HCT116 (cell line): ENCODE data around the gene PHYHIPL. TPM values are rescaled to one million over a fixed set of nuclear protein-coding genes. Genes with fewer than 3 reads are reported as not detected.

Source experiments
- ATAC-seq: fragments of 200-7000 bp; cut with Tn5 transposase; 2 replicates; pipeline ENCODE4 v1.9.1; 2020; ENCODE audit warnings: mild to moderate bottlenecking, moderate library complexity
- BruUV-seq: library from RNA; stranded (reverse); fragments of 400-500 nt; replicated peaks from 2 replicates; lab custom pipeline; 2021; lab: Mats Ljungman, UMichigan
- CTCF ChIA-PET: fragments of 300-600 bp; sonication (Branson Sonifier 250); formaldehyde crosslinking; loops from one replicate; lab custom pipeline; 2021; ENCODE audit warnings: antibody characterized with exemption; lab: Charles Lee
- POLR2A ChIA-PET: fragments of 300-600, 350-600 bp; sonication (Branson Sonifier 250); formaldehyde crosslinking; loops from one replicate; lab custom pipeline; 2021; ENCODE audit warnings: antibody characterized with exemption; lab: Charles Lee
- RAD21 ChIA-PET, 2 experiments: fragments of 300-600 bp; sonication (Branson Sonifier 250); formaldehyde crosslinking; loops; one replicate each; lab custom pipeline; 2023; ENCODE audit warnings: low total read pairs in 2 of 2; ENCODE audit not compliant: uncharacterized antibody in 2 of 2, unreplicated experiment in 2 of 2, low non-redundant PET in 1 of 2; lab: Charles Lee
- DNase-seq: peaks from one replicate; pipeline ENCODE4 v3.0.0-alpha.2; 2010; ENCODE audit warnings: low read depth, low spot score
- H2AFZ ChIP-seq: fragments of 200-600 bp; shearing (Covaris generic), sonication (generic); 2 replicates; pipeline ENCODE4 v1.6.1; 2017; ENCODE audit warnings: low read depth, mixed run types, mixed read lengths, antibody characterized with exemption, low read length; ENCODE audit not compliant: poor library complexity, severe bottlenecking
- H3K27ac ChIP-seq: 2 replicates; pipeline ENCODE4 v1.5.1; 2012; ENCODE audit warnings: low read depth, low read length
- H3K27me3 ChIP-seq: fragments of 200-600 bp; sonication (generic); 2 replicates; pipeline ENCODE4 v1.6.1; 2016; ENCODE audit warnings: mixed run types, low read length, mixed read lengths; ENCODE audit not compliant: insufficient read depth
- H3K36me3 ChIP-seq, 2 experiments: fragments of 200-500 bp in 1 of 2; fragments of 200-600 bp in 1 of 2; sonication (Bioruptor generic) in 1 of 2; sonication (generic) in 1 of 2; 2 replicates each; pipeline versions ENCODE4 v1.5.1 to v1.6.1; 2014 to 2016; ENCODE audit warnings: low read length in 2 of 2, inconsistent platforms in 1 of 2, mixed read lengths in 1 of 2, mixed run types in 1 of 2; ENCODE audit not compliant: insufficient read depth in 2 of 2, control insufficient read depth in 1 of 2
- H3K4me1 ChIP-seq, 2 experiments: fragments of 200-600 bp in 1 of 2; sonication (generic) in 1 of 2; 2 replicates each; pipeline versions ENCODE4 v1.5.1 to v1.6.1; 2012 to 2017; ENCODE audit warnings: low read length in 2 of 2, inconsistent platforms in 1 of 2, mild to moderate bottlenecking in 1 of 2, mixed read lengths in 1 of 2, mixed run types in 1 of 2, moderate library complexity in 1 of 2; ENCODE audit not compliant: insufficient read depth in 2 of 2, control insufficient read depth in 1 of 2
- H3K4me2 ChIP-seq: fragments of 200-600 bp; sonication (generic); 2 replicates; pipeline ENCODE4 v1.6.1; 2017; ENCODE audit warnings: mixed run types, low read length, mixed read lengths
- H3K4me3 ChIP-seq, 2 experiments: fragments of 200-600 bp in 1 of 2; sonication (generic) in 1 of 2; replicated peaks in 1 of 2; 2 replicates each; pipeline ENCODE4 v1.5.1; 2011 to 2016; ENCODE audit warnings: low read length in 2 of 2, control low read depth in 1 of 2, low read depth in 1 of 2, mild to moderate bottlenecking in 1 of 2, mixed read lengths in 1 of 2, mixed run types in 1 of 2
- H3K79me2 ChIP-seq: fragments of 200-600 bp; sonication (generic); 2 replicates; pipeline ENCODE4 v1.6.1; 2017; ENCODE audit warnings: mild to moderate bottlenecking, mixed run types, low read length, moderate library complexity, mixed read lengths; ENCODE audit not compliant: insufficient read depth
- H3K9ac ChIP-seq: fragments of 200-600 bp; sonication (generic); 2 replicates; pipeline ENCODE4 v1.6.1; 2016; ENCODE audit warnings: low read length, mixed read lengths
- H3K9me2 ChIP-seq: fragments of 200-600 bp; sonication (generic), shearing (Covaris generic); 2 replicates; pipeline ENCODE4 v1.6.1; 2017; ENCODE audit warnings: mixed run types, mild to moderate bottlenecking, moderate library complexity; ENCODE audit not compliant: insufficient read depth
- H3K9me3 ChIP-seq, 2 experiments: fragments of 200-500 bp in 1 of 2; fragments of 200-600 bp in 1 of 2; sonication (Bioruptor generic) in 1 of 2; sonication (generic) in 1 of 2; 2 replicates each; pipeline ENCODE4 v1.6.1; 2014 to 2017; ENCODE audit warnings: low read length in 2 of 2, mixed read lengths in 2 of 2, inconsistent platforms in 1 of 2, low read depth in 1 of 2, mild to moderate bottlenecking in 1 of 2, mixed run types in 1 of 2, moderate library complexity in 1 of 2; ENCODE audit not compliant: control insufficient read depth in 1 of 2, insufficient read depth in 1 of 2
- H4K20me1 ChIP-seq: fragments of 200-600 bp; sonication (generic), shearing (Covaris generic); 2 replicates; pipeline ENCODE4 v1.6.1; 2017; ENCODE audit warnings: mixed run types, mild to moderate bottlenecking, moderate library complexity; ENCODE audit not compliant: insufficient read depth
- ATF3 ChIP-seq: IDR thresholded peaks from 2 replicates; pipeline ENCODE4 v1.6.1; 2012
- CEBPB ChIP-seq: IDR thresholded peaks from 2 replicates; pipeline ENCODE4 v1.6.1; 2012; ENCODE audit warnings: low read depth
- CTCF ChIP-seq, 3 experiments: fragments of 200-600 bp in 1 of 3; sonication (generic) in 1 of 3; IDR thresholded peaks in 2 of 3; conservative IDR thresholded peaks in 1 of 3; 2 replicates each; pipeline ENCODE4 v1.5.1; 2012 to 2017; ENCODE audit warnings: low read depth in 2 of 3, low read length in 2 of 3, antibody characterized with exemption in 1 of 3, borderline replicate concordance in 1 of 3, control low read depth in 1 of 3, mild to moderate bottlenecking in 1 of 3, mixed read lengths in 1 of 3, mixed run types in 1 of 3, moderate library complexity in 1 of 3; ENCODE audit not compliant: insufficient read depth in 1 of 3
- EGR1 ChIP-seq: IDR thresholded peaks from 2 replicates; pipeline ENCODE4 v1.6.1; 2012; ENCODE audit warnings: low read depth
- FOSL1 ChIP-seq: IDR thresholded peaks from 2 replicates; pipeline ENCODE4 v1.6.1; 2012; ENCODE audit warnings: low read depth
- JUND ChIP-seq: IDR thresholded peaks from 2 replicates; pipeline ENCODE4 v1.6.1; 2012
- MAX ChIP-seq: IDR thresholded peaks from 2 replicates; pipeline ENCODE4 v1.6.1; 2012
- REST ChIP-seq: IDR thresholded peaks from 2 replicates; pipeline ENCODE4 v1.6.1; 2012; ENCODE audit warnings: low read depth
- SIN3A ChIP-seq: IDR thresholded peaks from 2 replicates; pipeline ENCODE4 v1.6.1; 2012; ENCODE audit warnings: low read depth
- SP1 ChIP-seq: IDR thresholded peaks from 2 replicates; pipeline ENCODE4 v1.6.1; 2012; ENCODE audit warnings: low read depth
- SRF ChIP-seq: IDR thresholded peaks from 2 replicates; pipeline ENCODE4 v1.6.1; 2012; ENCODE audit warnings: low read depth
- ZFX ChIP-seq: fragments of 450-650 bp; IDR thresholded peaks from 2 replicates; pipeline ENCODE4 v1.6.1; 2017
- ZNF274 ChIP-seq: fragments of 200-500 bp; sonication (Bioruptor generic); IDR thresholded peaks from 2 replicates; pipeline ENCODE4 v1.6.1; 2014; ENCODE audit warnings: mild to moderate bottlenecking, low read depth, low read length, inconsistent platforms
- intact Hi-C: fragments of 100-400 bp; cut with micrococcal nuclease; formaldehyde crosslinking; loops from 2 replicates; pipeline ENCODE4 v1.10.0; 2022
- total RNA-seq: library from RNA; stranded (reverse); gene quantifications from one replicate; pipeline ENCODE4 v1.2.1, GENCODE V29; 2021; ENCODE audit not compliant: unreplicated experiment

The PHYHIPL gene
- total RNA-seq, 1 experiment from 2014 or later: not detected

GRCh38 chr10:59287587-59288255 lies 111.3 kb downstream of the PHYHIPL start:
- Histone ChIP-seq H3K27ac (no peak overlapping the region), H3K9me3 (no peaks in the 10 kb centered on the region), H3K4me2 (no peak overlapping the region), H3K79me2 (no peaks in the 10 kb centered on the region), H3K36me3 (no peaks in the 10 kb centered on the region), H3K9me2 (no peaks in the 10 kb centered on the region), H4K20me1 (no peaks in the 10 kb centered on the region), H3K4me3 (no peak overlapping the region), H2AFZ (no peak overlapping the region), H3K27me3 (peaks cover 17% of the 10 kb centered on the region; the same call in 1 of the 2 replicates), H3K9ac (no peak overlapping the region), H3K4me1 (no peaks in the 10 kb centered on the region)
- DNase-seq (no peak), ATAC-seq (no peak)
- ChIA-PET RAD21 (no interaction called here), POLR2A (no interaction called here), CTCF (no interaction called here)
- no TSS peak for BruUV-seq
- intact Hi-C loops: no loop called here
- TF ChIP-seq SIN3A: no peak
- no peak for TF ChIP-seq ATF3
- TF ChIP-seq CEBPB: no peak
- no peak for TF ChIP-seq REST
- TF ChIP-seq SP1: no peak
- TF ChIP-seq FOSL1: no peak
- no peak for TF ChIP-seq CTCF (IDR thresholded peaks at IDR 0.05 in 2 of 3, conservative IDR thresholded peaks at IDR 0.05 in 1 of 3; ENCODE audit: borderline replicate concordance in 1 of 3, insufficient read depth in 1 of 3, low read depth in 2 of 3, low read length in 2 of 3)
- TF ChIP-seq JUND: no peak
- no peak for TF ChIP-seq EGR1
- TF ChIP-seq ZFX: no peak
- no peak for TF ChIP-seq MAX
- TF ChIP-seq ZNF274: no peak
- no peak for TF ChIP-seq SRF
